ENCODE results near the gene FBXO40.
"Not testable (repeated sequence)": the region's sequence is repeated elsewhere in the genome, so short reads cannot be mapped to it uniquely, and the experiment has no call there.

Gene FBXO40, protein sequence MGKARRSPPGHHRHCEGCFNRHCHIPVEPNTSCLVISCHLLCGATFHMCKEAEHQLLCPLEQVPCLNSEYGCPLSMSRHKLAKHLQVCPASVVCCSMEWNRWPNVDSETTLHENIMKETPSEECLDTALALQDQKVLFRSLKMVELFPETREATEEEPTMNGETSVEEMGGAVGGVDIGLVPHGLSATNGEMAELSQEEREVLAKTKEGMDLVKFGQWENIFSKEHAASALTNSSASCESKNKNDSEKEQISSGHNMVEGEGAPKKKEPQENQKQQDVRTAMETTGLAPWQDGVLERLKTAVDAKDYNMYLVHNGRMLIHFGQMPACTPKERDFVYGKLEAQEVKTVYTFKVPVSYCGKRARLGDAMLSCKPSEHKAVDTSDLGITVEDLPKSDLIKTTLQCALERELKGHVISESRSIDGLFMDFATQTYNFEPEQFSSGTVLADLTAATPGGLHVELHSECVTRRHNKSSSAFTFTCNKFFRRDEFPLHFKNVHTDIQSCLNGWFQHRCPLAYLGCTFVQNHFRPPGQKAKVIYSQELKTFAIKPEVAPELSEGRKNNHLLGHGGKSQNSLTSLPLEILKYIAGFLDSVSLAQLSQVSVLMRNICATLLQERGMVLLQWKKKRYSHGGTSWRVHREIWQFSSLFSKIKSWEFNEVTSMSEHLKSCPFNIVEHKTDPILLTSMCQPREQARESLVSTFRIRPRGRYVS

DNA sequence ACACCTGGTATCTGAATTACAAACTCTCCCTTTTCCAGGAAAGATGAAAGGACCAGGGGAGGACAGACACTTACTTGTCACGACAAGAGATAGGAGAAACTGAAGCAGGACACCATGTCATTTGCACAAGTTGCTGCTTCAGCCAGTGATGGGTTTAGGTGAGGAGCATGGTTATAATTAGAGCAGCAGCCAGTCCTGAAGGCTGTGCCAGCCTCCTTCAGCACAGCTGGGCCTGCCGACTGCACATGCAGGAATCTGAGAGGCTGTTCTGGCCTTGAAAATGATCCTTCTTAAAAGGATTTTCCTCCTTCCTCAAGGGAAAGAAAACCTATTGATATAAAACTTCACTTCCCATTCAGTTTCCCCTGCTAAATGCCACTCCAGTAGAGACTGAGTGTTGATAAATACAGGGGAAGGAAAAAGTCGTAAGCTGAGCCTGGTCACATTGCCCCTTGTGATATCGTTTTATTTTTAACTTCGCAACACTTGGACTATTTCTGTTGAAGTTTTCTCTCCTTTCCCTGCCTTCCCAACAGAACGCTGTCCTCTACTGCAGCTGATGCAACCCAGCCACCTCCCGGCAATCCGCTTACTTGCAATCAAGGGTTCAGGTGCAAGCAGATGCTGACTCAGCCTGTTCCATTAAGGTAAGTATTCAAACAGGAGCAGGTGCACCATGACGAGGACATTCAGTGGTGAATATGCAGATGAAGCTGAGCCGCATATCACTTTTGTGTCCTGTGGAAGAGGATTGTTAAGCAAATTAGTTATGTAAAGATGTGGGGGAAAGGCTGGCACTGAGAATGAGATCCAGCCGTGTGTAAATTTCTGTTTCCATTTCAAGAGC is at the start of gene FBXO40:
FBXO40 (plus strand) TSS at position 524 of the 847 bp plus-strand sequence. CDS start 27,197 bp downstream, outside the sequence.
- DNase-seq (ENCODE audit: low read depth) = no peak

DNA sequence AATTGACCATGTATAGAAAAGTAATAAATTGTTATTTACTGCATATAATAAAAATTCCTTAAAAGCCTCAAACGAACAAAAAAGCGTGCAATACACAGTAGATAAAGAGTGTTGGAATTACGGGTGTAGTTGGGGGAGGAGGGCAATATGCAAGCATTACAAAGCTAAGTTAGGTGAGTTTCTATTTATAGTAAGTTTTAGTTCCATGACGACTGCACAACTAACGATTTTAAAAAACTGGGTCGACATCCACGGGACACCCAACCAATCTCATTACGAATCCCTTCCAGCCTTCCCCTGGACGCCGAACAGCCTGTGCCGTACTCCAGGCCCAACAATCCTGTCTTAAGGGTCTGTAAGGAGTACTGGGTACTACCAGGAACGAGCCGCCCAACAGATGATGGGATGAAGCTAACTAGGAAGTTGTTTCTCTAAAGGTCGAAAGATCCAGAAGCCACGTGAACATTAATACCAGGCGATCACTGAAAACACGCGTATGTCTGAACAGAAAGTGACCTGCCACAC is 48.1 kb upstream of the FBXO40 start:
- no peak for DNase-seq (ENCODE audit: low read depth)

DNA sequence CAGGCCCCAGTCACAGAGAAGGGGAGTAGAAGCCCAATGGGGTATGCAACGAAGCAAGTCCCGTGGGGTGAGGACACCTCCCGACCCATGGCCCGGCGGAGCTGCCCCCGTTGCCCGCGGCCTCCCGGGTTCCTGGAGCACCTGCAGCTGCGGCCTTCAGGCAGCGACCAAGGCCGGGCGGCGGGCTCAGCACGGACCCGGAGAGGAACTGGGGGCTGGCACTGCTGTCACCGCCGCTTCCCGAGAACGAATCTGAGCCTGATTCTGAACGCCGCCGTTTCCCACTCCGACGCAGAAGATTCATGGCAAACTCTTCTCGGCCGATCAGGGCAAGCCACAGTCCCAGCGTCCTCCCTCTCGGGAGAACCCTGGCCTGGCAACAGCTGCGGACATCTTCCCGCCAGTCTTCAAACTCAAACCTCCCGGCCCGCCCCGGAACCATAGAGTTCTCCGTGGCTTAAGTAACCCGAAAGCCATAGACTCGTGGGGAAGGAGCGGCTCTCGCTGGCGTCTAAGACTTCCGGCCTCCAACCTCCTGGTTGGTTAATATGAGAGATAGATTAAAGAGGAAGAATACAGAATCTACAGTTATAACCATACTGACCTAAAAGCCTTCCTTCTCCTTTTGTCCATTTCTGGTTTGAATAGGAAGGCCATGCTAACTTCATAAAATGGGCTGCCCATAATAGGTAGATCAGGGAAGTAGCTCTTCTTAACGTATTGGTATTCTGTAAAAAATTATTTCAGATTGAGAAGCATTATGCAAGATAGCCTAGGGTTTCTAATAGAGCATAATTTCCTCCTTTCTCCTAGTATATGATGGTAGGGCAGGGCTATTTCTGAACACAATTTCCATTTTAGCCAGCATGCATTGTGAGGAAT is 47.4 kb upstream of the FBXO40 start, which contains the start of gene POLQ:
POLQ (minus strand) TSS at position 415 of the 882 bp plus-strand sequence; CDS start at position 304, 111 bp downstream.
- peak; percentile 53 for DNase-seq (ENCODE audit: low read depth)

DNA sequence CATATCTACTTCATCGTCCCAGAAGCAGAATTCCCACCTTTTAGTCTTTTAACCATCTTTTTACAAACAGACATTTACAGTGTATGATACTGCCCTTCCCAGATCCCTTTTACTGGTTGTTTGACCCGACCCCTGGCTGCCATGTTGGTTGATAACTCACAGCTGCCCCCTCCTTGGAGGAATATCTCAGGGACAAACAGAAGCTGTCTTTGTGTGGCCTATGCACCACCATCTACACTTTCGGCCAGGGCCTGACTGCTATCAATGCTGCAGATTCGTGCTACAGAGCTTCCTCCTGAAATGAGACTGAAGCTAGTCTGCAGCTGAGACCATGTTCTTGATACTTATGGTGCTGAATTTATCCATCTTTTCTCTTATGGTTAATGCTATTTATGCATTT is 40.8 kb upstream of the FBXO40 start:
- no peak for DNase-seq (ENCODE audit: low read depth)

DNA sequence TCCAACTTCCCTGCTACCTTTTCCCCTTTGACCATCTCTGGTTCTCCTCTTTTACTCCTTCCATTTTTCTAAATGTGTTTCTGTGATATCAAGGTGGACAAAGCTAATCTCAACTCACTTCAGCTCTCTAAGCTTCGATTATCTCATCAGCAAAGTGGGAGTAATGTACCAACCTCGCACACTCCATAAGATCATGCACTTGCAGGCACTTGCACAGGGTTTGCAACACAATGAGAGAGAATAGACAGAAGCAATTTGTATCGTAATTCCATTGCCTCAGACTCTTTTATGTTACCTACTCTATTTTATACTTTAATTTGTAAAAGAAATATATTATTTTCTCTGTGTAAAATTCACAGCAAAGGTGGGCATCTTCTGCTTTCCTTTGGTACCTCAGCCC is 40.4 kb upstream of the FBXO40 start:
- DNase-seq (ENCODE audit: low read depth) = no peak

DNA sequence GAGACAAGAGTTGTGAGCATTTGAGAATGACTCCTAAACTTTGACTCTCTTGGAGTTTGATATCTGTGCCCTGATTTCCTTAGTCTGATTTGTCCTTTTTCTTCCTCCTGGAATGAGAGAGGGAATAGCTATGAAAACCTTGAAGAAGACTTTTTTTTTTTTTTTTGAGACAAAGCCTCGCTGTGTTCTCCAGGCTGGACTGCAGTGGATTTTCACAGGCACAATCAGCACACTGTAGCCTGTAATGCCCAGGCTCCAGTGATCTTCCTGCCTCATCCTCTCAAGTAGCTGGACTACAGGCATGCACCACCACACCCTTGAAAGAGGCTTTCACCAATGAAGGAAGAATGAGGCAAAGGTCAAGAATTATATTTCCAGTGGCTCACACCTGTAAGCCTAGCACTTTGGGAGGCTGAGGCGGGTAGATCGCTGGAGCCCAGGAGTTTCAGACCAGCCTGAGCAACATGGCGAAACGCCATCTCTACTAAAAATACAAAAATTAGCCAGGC is 35.7 kb upstream of the FBXO40 start:
- DNase-seq (ENCODE audit: low read depth) = no peak

DNA sequence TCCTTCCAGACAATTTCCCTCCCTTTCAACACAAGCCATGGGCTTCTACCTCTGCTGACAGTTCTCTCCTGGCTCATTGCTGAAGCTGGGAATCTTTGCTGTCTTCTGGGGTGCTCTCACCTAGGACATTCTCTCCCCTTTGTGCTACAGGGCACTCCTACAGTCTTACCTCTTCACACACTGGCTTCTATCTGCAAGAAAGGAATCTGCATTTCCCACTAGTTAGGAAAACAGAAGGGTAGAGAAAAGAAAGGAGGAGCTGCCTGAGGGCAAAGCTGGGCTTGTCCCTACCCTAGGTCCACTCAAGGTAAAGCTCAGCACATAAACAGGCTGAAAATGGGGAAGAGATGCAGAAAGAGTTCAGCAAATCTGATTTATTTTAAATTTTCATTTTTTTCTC is 31.0 kb upstream of the FBXO40 start:
- DNase-seq (ENCODE audit: low read depth) = no peak

DNA sequence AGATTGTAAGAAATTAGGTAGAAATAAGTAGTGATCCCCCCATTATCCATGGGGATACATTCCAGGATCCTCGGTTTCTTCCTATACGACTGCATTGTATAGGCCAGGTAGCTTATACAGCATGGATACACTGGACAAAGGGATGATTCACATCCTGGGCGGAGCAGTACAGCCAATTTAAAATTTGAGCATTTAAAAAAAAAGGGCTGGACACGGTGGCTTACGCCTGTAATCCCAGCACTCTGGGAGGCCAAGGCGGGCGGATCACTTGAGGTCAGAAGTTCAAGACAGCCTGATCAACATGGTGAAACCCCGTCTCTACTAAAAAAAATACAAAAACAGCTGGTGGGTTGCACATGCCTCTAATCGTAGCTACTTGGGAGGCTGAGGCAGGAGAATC is 26.4 kb upstream of the FBXO40 start:
- no peak for DNase-seq (ENCODE audit: low read depth)

DNA sequence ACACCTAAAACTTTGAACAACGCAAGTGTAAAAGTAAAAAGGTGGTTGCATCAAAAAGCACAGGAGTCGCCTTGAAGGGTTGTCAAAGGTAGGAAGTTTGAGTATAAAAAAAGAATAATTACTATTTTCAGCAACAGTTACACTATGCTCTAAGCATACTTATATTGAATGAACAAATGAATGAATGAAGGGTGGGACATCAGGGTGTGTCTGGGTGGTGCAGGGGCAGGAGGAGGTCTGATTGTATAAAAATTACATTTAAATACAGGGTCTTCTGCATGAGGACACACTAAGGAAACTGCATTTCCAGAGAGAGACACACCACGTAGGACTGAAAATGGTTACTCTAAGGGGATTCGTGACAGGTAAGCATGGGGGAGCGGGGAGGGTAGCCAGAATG is 25.5 kb upstream of the FBXO40 start, which contains the start of gene ARGFX:
ARGFX (plus strand) TSS at position 301 of the 400 bp plus-strand sequence. CDS start 2,765 bp downstream, outside the sequence.
- no peak for DNase-seq (ENCODE audit: low read depth)

DNA sequence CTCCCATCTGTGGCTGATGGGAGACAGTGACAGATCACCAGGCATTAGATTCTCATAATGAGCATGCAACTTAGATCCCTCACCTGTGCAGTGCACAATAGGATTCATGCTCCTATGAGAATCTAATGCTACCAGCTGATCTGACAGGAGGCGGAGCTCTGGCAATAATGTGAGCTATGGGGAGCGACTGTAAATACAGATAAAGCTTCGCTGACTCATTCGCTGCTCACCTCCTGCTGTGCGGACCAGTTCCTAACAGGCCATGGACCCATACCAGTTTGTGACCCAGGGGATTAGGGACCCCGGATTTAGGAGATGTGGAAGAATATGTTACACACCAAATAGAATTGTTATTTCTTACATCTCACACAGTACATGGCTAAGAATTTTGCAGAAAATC is 18.7 kb upstream of the FBXO40 start:
- DNase-seq (ENCODE audit: low read depth) = no peak

DNA sequence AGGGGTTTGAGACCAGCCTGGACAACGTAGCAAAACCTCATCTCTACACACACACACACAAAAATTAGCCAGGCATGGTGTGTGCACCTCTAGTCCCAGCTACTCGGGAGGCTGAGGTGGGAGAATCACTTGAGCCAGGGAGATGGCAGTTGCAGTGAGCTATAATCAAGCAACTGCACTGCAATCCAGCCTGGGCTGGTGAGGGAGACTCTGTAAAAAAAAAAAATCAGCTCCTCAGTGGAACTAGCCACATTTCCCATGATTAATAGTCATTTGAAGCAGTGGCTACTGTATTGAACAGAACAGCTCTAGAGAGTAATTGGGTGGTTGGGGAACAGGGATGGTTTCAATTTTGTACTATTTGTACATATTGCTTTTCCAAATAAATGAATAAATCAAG is 11.5 kb upstream of the FBXO40 start:
- DNase-seq (ENCODE audit: low read depth) = no peak

DNA sequence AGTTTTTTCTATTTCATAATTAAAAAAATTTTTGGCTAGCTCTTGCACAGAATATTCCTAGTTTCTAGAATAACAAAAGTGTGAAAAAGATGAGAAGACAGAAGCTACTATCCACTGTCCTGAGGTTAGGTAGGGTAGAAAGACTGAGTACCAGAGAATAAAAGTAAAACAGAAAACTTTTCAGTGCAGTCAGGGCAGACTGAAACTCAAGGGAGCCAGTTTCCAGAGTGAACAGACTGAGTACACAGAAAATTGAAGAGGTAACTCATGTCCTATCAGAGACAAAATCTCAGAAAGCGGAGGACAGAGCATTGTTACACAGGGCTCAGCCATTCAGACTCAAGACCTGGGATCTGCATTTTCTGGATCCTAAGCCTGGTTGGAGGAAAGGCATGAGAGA is 8.8 kb upstream of the FBXO40 start:
- DNase-seq (ENCODE audit: low read depth) = no peak

DNA sequence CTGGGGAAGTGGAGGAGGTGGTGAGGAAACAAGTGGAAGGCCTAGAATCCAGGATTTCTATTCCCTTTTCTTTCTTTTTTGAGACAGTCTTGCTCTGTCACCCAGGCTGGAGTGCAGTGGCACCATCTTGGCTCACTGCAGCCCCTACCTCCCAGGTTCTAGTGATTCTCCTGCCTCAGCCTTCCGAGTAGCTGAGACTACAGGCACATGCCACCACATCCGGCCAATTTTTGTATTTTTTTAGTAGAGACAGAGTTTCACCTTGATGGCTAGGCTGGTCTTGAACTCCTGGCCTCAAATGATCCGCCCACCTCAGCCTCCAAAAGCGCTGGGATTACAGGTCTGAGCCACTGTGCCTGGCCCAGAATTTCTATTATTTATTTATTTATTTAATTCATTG is 627 bp downstream of the FBXO40 start:
- not testable (repeated sequence) for DNase-seq (ENCODE audit: low read depth)

DNA sequence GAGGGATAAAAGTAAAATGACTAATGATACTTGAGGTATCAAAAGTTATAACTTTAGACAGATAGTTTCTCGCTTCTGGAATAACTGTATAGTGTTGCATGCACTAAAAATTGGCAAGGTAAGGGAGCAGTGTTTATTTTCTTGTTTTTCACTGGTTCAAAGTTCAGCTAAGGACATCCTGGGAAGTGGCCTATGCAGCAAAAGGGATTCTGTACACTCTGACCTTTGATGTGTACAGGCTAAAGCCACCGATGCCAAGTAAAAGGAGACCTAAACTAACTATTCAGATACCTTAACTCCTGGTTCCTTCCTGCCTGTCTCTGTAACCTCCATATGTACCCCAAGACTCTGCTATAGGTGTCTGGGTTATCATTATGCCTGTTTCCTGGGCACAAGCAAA is 1.7 kb downstream of the FBXO40 start:
- DNase-seq (ENCODE audit: low read depth) = no peak

DNA sequence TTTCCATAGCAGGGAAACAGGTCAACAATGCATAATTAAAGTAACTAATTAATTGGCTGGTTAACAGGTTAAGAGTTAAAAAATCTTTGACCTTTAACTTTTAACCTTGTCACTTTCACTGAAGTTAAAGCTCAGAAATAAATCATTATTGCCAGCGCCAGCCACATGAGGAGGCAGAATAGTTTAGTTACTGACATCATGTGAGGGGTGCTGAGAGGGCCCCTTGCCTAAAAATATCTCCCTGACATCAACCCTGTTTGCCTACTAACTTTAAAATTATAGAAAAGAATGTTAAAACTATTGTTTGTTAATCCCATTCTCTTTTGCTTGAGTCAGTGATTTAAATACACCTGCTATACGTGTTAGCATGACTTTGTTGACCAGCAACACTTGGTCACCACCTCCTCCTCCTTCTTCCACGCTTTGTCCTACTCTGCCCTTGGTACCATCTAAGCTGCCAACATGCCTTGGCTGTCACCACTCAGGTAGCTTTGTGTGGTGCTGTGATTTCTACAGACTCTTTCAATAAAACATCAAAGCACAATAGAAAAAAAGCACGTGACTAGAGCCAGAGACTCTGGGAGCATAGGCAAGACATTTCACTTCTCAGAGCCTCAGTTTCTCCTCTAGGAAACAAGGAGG is 2.7 kb downstream of the FBXO40 start:
- DNase-seq (ENCODE audit: low read depth) = no peak

DNA sequence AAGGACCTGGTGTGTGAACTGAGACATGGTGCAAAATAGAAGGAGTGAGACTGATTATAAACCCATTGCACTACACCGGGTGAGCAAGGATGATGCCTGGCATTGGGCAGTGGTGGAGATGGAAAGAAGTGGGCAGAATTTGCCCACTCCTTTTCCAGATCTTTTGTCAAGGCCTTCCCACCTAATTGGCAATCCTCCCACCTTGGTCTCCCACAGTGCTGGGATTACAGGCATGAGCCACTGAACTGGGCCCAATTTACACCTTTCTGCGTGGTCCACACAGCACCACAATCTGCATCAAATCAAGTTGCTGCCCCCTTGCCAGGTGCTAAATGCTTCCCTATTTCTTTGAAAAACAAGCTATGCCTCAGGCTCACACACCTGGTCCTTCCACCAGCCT is 5.4 kb downstream of the FBXO40 start:
- no peak for DNase-seq (ENCODE audit: low read depth)

DNA sequence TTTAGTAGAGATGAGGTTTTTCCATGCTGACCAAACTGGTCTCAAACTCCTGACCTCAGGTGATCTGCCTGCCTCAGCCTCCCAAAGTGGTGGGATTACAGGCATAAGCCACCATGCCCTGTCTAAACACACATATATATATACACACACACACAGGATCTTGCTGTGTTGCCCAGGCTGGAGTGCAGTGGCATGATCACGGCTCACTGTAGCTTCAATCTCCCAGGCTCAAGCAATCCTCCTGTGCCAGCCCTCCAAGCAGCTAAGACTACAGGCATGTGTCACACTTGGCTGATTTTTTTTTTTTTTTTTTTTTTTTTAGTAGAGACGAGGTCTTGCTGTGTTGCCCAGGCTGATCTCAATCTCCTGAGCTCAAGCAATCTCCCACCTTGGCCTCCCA is 6.7 kb downstream of the FBXO40 start:
- not testable (repeated sequence) for DNase-seq (ENCODE audit: low read depth)

DNA sequence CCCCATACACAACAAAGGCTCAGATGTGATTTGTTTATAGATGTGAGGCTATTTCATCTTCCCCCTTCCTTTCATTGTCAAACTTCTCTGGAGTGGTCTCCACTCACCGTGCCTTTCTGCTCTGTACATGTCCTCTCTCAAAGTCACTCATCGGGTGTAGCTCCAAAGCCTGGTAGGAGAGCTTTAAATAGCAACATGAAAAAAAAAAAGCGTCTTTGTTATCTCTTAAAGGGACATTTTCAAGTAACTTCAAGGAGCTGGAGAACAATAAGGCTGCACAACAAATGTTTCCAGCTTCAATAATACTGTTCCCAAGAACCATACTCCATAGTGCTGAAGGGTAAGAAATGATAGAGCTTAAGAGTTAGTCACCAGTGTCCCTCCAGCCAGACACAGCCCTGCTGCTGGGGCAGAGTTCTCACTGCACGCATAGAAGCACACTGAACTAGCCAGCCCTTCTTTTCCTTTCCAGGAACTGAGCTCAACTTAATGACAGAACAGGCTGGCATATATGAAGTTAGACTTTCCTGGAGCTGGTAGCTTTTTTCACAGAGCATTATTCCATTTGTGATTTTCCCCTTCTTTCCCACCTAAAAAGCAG is 8.1 kb downstream of the FBXO40 start:
- no peak for DNase-seq (ENCODE audit: low read depth)

DNA sequence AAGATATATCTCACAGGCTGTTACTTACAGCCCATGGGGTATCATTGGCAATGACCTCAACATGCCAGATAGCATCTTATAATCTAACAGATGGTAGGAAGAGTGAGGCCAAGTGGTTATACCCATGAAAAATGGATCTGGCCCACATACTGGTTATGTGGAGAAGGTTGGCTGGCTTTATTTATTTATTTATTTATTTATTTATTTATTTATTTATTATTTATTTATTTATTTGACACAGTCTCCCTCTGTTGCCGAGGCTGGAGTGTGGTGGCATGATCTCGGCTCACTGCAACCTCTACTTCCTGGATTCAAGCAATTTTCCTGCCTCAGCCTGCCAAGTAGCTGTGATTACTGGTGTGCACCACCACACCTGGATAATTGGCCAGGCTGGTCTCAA is 11.6 kb downstream of the FBXO40 start:
- DNase-seq (ENCODE audit: low read depth) = no peak

DNA sequence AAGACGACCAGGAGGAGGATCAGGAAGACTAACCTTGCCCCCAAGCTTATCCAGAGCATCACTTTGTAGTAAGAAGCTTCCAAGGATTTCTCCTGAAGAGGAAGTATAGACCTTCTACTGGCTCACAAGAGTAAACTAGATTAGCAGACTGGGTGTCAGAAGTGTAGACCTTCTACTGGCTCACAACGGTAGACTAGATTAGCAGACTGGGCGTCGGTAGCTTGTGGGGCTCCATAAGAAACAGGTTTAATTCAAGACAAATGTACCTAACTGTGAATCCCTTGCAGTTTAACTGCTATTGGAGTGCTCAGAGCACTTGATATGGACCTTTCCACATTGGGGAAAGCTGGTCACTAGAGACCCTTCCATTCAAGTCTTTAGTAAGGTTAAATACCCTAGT is 12.9 kb downstream of the FBXO40 start:
- DNase-seq (ENCODE audit: low read depth) = no peak

All from stimulated activated CD8-positive, alpha-beta memory T cell treated with anti-CD3 and anti-CD28 coated beads, Interleukin-15, amount 100 ng/mL, for 24 hours (primary cell).